Measurements from ENCODE around the gene GRHL3.
A peak's percentile ranks its signal among the peaks of the same experiment; 100 is the strongest.
"Not testable (repeated sequence)": the region's sequence is repeated elsewhere in the genome, so short reads cannot be mapped to it uniquely, and the experiment has no call there.

GRHL3 gene

GRCh38 chr1:24319312-24319863, at the start of gene GRHL3:
Gene GRHL3, plus strand, starts transcription at chr1:24319357. Its CDS starts 195 bp downstream, at chr1:24319552.
- Histone ChIP-seq H3K4me3 (ENCODE audit: low read depth, low read length) (peak within 1 kb of the TSS; percentile 77), H3K27me3 (ENCODE audit: control insufficient read depth, insufficient read depth, low read length) (peaks cover 42% of the 10 kb centered on the region), H3K9ac (ENCODE audit: low read depth, low read length) (no peak within 1 kb of the TSS), H3K36me3 (ENCODE audit: control insufficient read depth, insufficient read depth, low read length) (no peaks in the 10 kb centered on the region), H3K9me3 (ENCODE audit: control insufficient read depth, insufficient read depth, low read length) (no peaks in the 10 kb centered on the region), H3K27ac (ENCODE audit: low read depth, low read length) (peak within 1 kb of the TSS; percentile 30), H3K4me1 (ENCODE audit: control insufficient read depth, insufficient read depth, low read length) (peaks cover 43% of the 10 kb centered on the region)

GRCh38 chr1:24274203-24275103, 44.7 kb upstream of the GRHL3 start:
- not testable (repeated sequence) for H3K36me3 ChIP-seq (ENCODE audit: control insufficient read depth, insufficient read depth, low read length); H3K27me3 ChIP-seq (ENCODE audit: control insufficient read depth, insufficient read depth, low read length); H3K9ac ChIP-seq (ENCODE audit: low read depth, low read length); H3K27ac ChIP-seq (ENCODE audit: low read depth, low read length); H3K4me3 ChIP-seq (ENCODE audit: low read depth, low read length); H3K4me1 ChIP-seq (ENCODE audit: control insufficient read depth, insufficient read depth, low read length); H3K9me3 ChIP-seq (ENCODE audit: control insufficient read depth, insufficient read depth, low read length)

- no peak overlapping the region for H3K4me3 ChIP-seq (ENCODE audit: low read depth, low read length)
- H3K9ac ChIP-seq (ENCODE audit: low read depth, low read length), result no peak overlapping the region
- H3K36me3 ChIP-seq (ENCODE audit: control insufficient read depth, insufficient read depth, low read length), result no peaks in the 10 kb centered on the region
- H3K9me3 ChIP-seq (ENCODE audit: control insufficient read depth, insufficient read depth, low read length), result no peaks in the 10 kb centered on the region
- H3K27me3 ChIP-seq (ENCODE audit: control insufficient read depth, insufficient read depth, low read length), result no peaks in the 10 kb centered on the region
- no peaks in the 10 kb centered on the region for H3K4me1 ChIP-seq (ENCODE audit: control insufficient read depth, insufficient read depth, low read length)
- no peak overlapping the region for H3K27ac ChIP-seq (ENCODE audit: low read depth, low read length)
Observed at GRCh38 chr1:24275104-24275410, 44.1 kb upstream of the GRHL3 start.

- no peaks in the 10 kb centered on the region for H3K27me3 ChIP-seq (ENCODE audit: control insufficient read depth, insufficient read depth, low read length)
- H3K4me1 ChIP-seq (ENCODE audit: control insufficient read depth, insufficient read depth, low read length), result no peaks in the 10 kb centered on the region
- H3K9me3 ChIP-seq (ENCODE audit: control insufficient read depth, insufficient read depth, low read length), result no peaks in the 10 kb centered on the region
- no peak overlapping the region for H3K9ac ChIP-seq (ENCODE audit: low read depth, low read length)
- H3K4me3 ChIP-seq (ENCODE audit: low read depth, low read length), result no peak overlapping the region
- no peaks in the 10 kb centered on the region for H3K36me3 ChIP-seq (ENCODE audit: control insufficient read depth, insufficient read depth, low read length)
- no peak overlapping the region for H3K27ac ChIP-seq (ENCODE audit: low read depth, low read length)
Observed at GRCh38 chr1:24275510-24275909, 43.6 kb upstream of the GRHL3 start.

- Histone ChIP-seq H3K27ac (ENCODE audit: low read depth, low read length) (no peak overlapping the region), H3K4me1 (ENCODE audit: control insufficient read depth, insufficient read depth, low read length) (no peaks in the 10 kb centered on the region)
Observed at GRCh38 chr1:24276791-24277190, 42.4 kb upstream of the GRHL3 start.

GRCh38 chr1:24277420-24278169, 41.6 kb upstream of the GRHL3 start:
- Histone ChIP-seq H3K4me1 (ENCODE audit: control insufficient read depth, insufficient read depth, low read length) (no peaks in the 10 kb centered on the region), H3K36me3 (ENCODE audit: control insufficient read depth, insufficient read depth, low read length) (no peaks in the 10 kb centered on the region), H3K4me3 (ENCODE audit: low read depth, low read length) (no peak overlapping the region), H3K9ac (ENCODE audit: low read depth, low read length) (no peak overlapping the region), H3K27me3 (ENCODE audit: control insufficient read depth, insufficient read depth, low read length) (no peaks in the 10 kb centered on the region), H3K27ac (ENCODE audit: low read depth, low read length) (no peak overlapping the region), H3K9me3 (ENCODE audit: control insufficient read depth, insufficient read depth, low read length) (no peaks in the 10 kb centered on the region)

More at GRCh38 chr1:24276791-24277190, 42.4 kb upstream of the GRHL3 start:
- H3K9me3 ChIP-seq (ENCODE audit: control insufficient read depth, insufficient read depth, low read length), result no peaks in the 10 kb centered on the region
- no peaks in the 10 kb centered on the region for H3K27me3 ChIP-seq (ENCODE audit: control insufficient read depth, insufficient read depth, low read length)
- no peak overlapping the region for H3K9ac ChIP-seq (ENCODE audit: low read depth, low read length)
- no peak overlapping the region for H3K4me3 ChIP-seq (ENCODE audit: low read depth, low read length)
- no peaks in the 10 kb centered on the region for H3K36me3 ChIP-seq (ENCODE audit: control insufficient read depth, insufficient read depth, low read length)

- H3K36me3 ChIP-seq (ENCODE audit: control insufficient read depth, insufficient read depth, low read length), result no peaks in the 10 kb centered on the region
- H3K4me1 ChIP-seq (ENCODE audit: control insufficient read depth, insufficient read depth, low read length), result no peaks in the 10 kb centered on the region
- no peak overlapping the region for H3K4me3 ChIP-seq (ENCODE audit: low read depth, low read length)
- no peak overlapping the region for H3K27ac ChIP-seq (ENCODE audit: low read depth, low read length)
- no peaks in the 10 kb centered on the region for H3K27me3 ChIP-seq (ENCODE audit: control insufficient read depth, insufficient read depth, low read length)
- H3K9ac ChIP-seq (ENCODE audit: low read depth, low read length), result no peak overlapping the region
- no peaks in the 10 kb centered on the region for H3K9me3 ChIP-seq (ENCODE audit: control insufficient read depth, insufficient read depth, low read length)
Observed at GRCh38 chr1:24278726-24279125, 40.4 kb upstream of the GRHL3 start.

- Histone ChIP-seq H3K9me3 (ENCODE audit: control insufficient read depth, insufficient read depth, low read length) (no peaks in the 10 kb centered on the region), H3K9ac (ENCODE audit: low read depth, low read length) (no peak overlapping the region), H3K4me1 (ENCODE audit: control insufficient read depth, insufficient read depth, low read length) (no peaks in the 10 kb centered on the region), H3K4me3 (ENCODE audit: low read depth, low read length) (no peak overlapping the region), H3K27me3 (ENCODE audit: control insufficient read depth, insufficient read depth, low read length) (no peaks in the 10 kb centered on the region), H3K27ac (ENCODE audit: low read depth, low read length) (no peak overlapping the region), H3K36me3 (ENCODE audit: control insufficient read depth, insufficient read depth, low read length) (no peaks in the 10 kb centered on the region)
Observed at GRCh38 chr1:24279590-24280232, 39.4 kb upstream of the GRHL3 start.

GRCh38 chr1:24281591-24281990, 37.6 kb upstream of the GRHL3 start:
- Histone ChIP-seq H3K36me3 (ENCODE audit: control insufficient read depth, insufficient read depth, low read length) (no peaks in the 10 kb centered on the region), H3K27me3 (ENCODE audit: control insufficient read depth, insufficient read depth, low read length) (no peaks in the 10 kb centered on the region), H3K4me1 (ENCODE audit: control insufficient read depth, insufficient read depth, low read length) (peaks cover 5% of the 10 kb centered on the region), H3K4me3 (ENCODE audit: low read depth, low read length) (no peak overlapping the region), H3K9me3 (ENCODE audit: control insufficient read depth, insufficient read depth, low read length) (no peaks in the 10 kb centered on the region), H3K27ac (ENCODE audit: low read depth, low read length) (no peak overlapping the region), H3K9ac (ENCODE audit: low read depth, low read length) (no peak overlapping the region)

- Histone ChIP-seq H3K27ac (ENCODE audit: low read depth, low read length) (no peak overlapping the region), H3K9ac (ENCODE audit: low read depth, low read length) (no peak overlapping the region), H3K4me1 (ENCODE audit: control insufficient read depth, insufficient read depth, low read length) (peaks cover 9% of the 10 kb centered on the region), H3K9me3 (ENCODE audit: control insufficient read depth, insufficient read depth, low read length) (no peaks in the 10 kb centered on the region), H3K36me3 (ENCODE audit: control insufficient read depth, insufficient read depth, low read length) (no peaks in the 10 kb centered on the region), H3K4me3 (ENCODE audit: low read depth, low read length) (no peak overlapping the region), H3K27me3 (ENCODE audit: control insufficient read depth, insufficient read depth, low read length) (no peaks in the 10 kb centered on the region)
Observed at GRCh38 chr1:24282491-24282890, 36.7 kb upstream of the GRHL3 start.

Data from HUES48 (cell line).